IMR-90 (cell line): ENCODE data around the gene HPGDS. TPM values are rescaled to one million over a fixed set of nuclear protein-coding genes. Genes with fewer than 3 reads are reported as not detected.

ENCODE experiments used
- ATAC-seq: fragments of 200-7000 bp; cut with Tn5 transposase; 2 replicates; pipeline ENCODE4 v1.9.1; 2020; ENCODE audit warnings: low read depth, mild to moderate bottlenecking, moderate library complexity
- BruUV-seq: library from RNA; stranded (reverse); fragments of 400-500 nt; replicated peaks from 2 replicates; lab custom pipeline; 2021; lab: Mats Ljungman, UMichigan
- CTCF ChIA-PET: fragments of 300-600 bp; formaldehyde crosslinking; extraction: SDS; loops from one replicate; lab custom pipeline; 2021; ENCODE audit warnings: antibody characterized with exemption; lab: Yijun Ruan, JAX
- POLR2A ChIA-PET: fragments of 300-600 bp; sonication (Branson Sonifier 250); formaldehyde crosslinking; loops from one replicate; lab custom pipeline; 2022; ENCODE audit warnings: antibody characterized with exemption; ENCODE audit not compliant: unreplicated experiment; lab: Charles Lee
- DNase-seq: peaks from one replicate; pipeline ENCODE4 v3.0.0; 2013
- H2AFZ ChIP-seq: replicated peaks from 2 replicates; pipeline ENCODE3; 2013; ENCODE audit warnings: low read length, mild to moderate bottlenecking; ENCODE audit not compliant: poor library complexity
- H2AK5ac ChIP-seq: 2 replicates; pipeline ENCODE4 v1.6.1; 2013; ENCODE audit warnings: low read depth, low read length, inconsistent platforms
- H2AK9ac ChIP-seq: replicated peaks from 2 replicates; pipeline ENCODE3; 2013; ENCODE audit warnings: mild to moderate bottlenecking, low read depth, low read length, moderate library complexity; ENCODE audit not compliant: poor library complexity
- H2BK120ac ChIP-seq: 2 replicates; pipeline ENCODE4 v1.6.1; 2013; ENCODE audit warnings: low read depth, low read length, inconsistent platforms
- H2BK15ac ChIP-seq: 3 replicates; pipeline ENCODE4 v1.6.1; 2013; ENCODE audit warnings: low read depth, low read length, inconsistent platforms
- H2BK20ac ChIP-seq: 2 replicates; pipeline ENCODE4 v1.6.1; 2013; ENCODE audit warnings: low read depth, mild to moderate bottlenecking, inconsistent platforms, low read length, moderate library complexity
- H2BK5ac ChIP-seq: 2 replicates; pipeline ENCODE4 v1.6.1; 2013; ENCODE audit warnings: mild to moderate bottlenecking, low read depth, low read length, inconsistent platforms; ENCODE audit not compliant: poor library complexity, severe bottlenecking
- H3K14ac ChIP-seq: replicated peaks from 2 replicates; pipeline ENCODE4 v1.6.1; 2013; ENCODE audit warnings: low read depth, low read length, inconsistent platforms
- H3K18ac ChIP-seq: 2 replicates; pipeline ENCODE4 v1.6.1; 2013; ENCODE audit warnings: low read depth, low read length, control low read depth
- H3K23ac ChIP-seq: 2 replicates; pipeline ENCODE4 v1.6.1; 2013; ENCODE audit warnings: low read depth, low read length, inconsistent platforms
- H3K27ac ChIP-seq: 2 replicates; pipeline ENCODE4 v1.5.1; 2013; ENCODE audit warnings: mild to moderate bottlenecking, control low read depth, low read length; ENCODE audit not compliant: insufficient read depth
- H3K27me3 ChIP-seq: 2 replicates; pipeline ENCODE4 v1.6.1; 2013; ENCODE audit warnings: low read length; ENCODE audit not compliant: control insufficient read depth, insufficient read depth
- H3K36me3 ChIP-seq: 2 replicates; pipeline ENCODE4 v1.6.1; 2013; ENCODE audit warnings: low read length, mixed read lengths; ENCODE audit not compliant: control insufficient read depth, insufficient read depth
- H3K4ac ChIP-seq: 2 replicates; pipeline ENCODE4 v1.6.1; 2013; ENCODE audit warnings: low read depth, low read length, inconsistent platforms
- H3K4me1 ChIP-seq: 2 replicates; pipeline ENCODE4 v1.6.1; 2013; ENCODE audit warnings: low read length, mixed read lengths; ENCODE audit not compliant: control insufficient read depth, insufficient read depth
- H3K4me2 ChIP-seq: 2 replicates; pipeline ENCODE4 v1.6.1; 2013; ENCODE audit warnings: low read depth, mild to moderate bottlenecking, control low read depth, low read length, moderate library complexity
- H3K4me3 ChIP-seq: 2 replicates; pipeline ENCODE4 v1.5.1; 2013; ENCODE audit warnings: low read depth, mild to moderate bottlenecking, control low read depth, low read length, moderate library complexity; ENCODE audit not compliant: insufficient read depth
- H3K56ac ChIP-seq: 2 replicates; pipeline ENCODE4 v1.6.1; 2013; ENCODE audit warnings: low read length, inconsistent platforms; ENCODE audit not compliant: insufficient read depth; ENCODE audit errors: extremely low read depth
- H3K79me1 ChIP-seq, 2 experiments: 2 replicates each; pipeline ENCODE4 v1.6.1; 2013; ENCODE audit warnings: low read length in 2 of 2, inconsistent platforms in 1 of 2, low read depth in 1 of 2
- H3K9ac ChIP-seq: 2 replicates; pipeline ENCODE4 v1.6.1; 2013; ENCODE audit warnings: low read depth, low read length, control low read depth
- H3K9me1 ChIP-seq: 2 replicates; pipeline ENCODE4 v1.6.1; 2013; ENCODE audit warnings: low read length, inconsistent platforms; ENCODE audit not compliant: insufficient read depth
- H3K9me3 ChIP-seq: 2 replicates; pipeline ENCODE4 v1.6.1; 2013; ENCODE audit warnings: low read length; ENCODE audit not compliant: control insufficient read depth, insufficient read depth
- H4K20me1 ChIP-seq: 2 replicates; pipeline ENCODE4 v1.6.1; 2013; ENCODE audit warnings: low read length, inconsistent platforms; ENCODE audit not compliant: insufficient read depth
- H4K5ac ChIP-seq: 2 replicates; pipeline ENCODE4 v1.6.1; 2013; ENCODE audit warnings: mild to moderate bottlenecking, low read depth, low read length, control low read depth
- H4K8ac ChIP-seq, 2 experiments: 2 replicates each; pipeline ENCODE4 v1.6.1; 2013; ENCODE audit warnings: low read depth in 2 of 2, low read length in 2 of 2, control low read depth in 1 of 2, inconsistent platforms in 1 of 2
- H4K91ac ChIP-seq: 2 replicates; pipeline ENCODE4 v1.6.1; 2013; ENCODE audit warnings: low read depth, low read length, inconsistent platforms; ENCODE audit not compliant: insufficient read depth
- CEBPB ChIP-seq: IDR thresholded peaks from 2 replicates; pipeline ENCODE4 v1.6.1; 2012; ENCODE audit warnings: low read depth, low read length, improper control_type of control experiment
- CHD1 ChIP-seq: IDR thresholded peaks from 2 replicates; pipeline ENCODE4 v1.6.1; 2012; ENCODE audit warnings: low read depth, low read length, improper control_type of control experiment
- WGBS, 2 experiments: methylation state at CpG; one replicate each; pipeline versions ENCODE4 v1.1.5 to v1.1.7; 2013; ENCODE audit warnings: missing lambda C conversion rate in 2 of 2; ENCODE audit not compliant: insufficient read length in 1 of 2; ENCODE audit errors: extremely low coverage in 2 of 2; 5-methylcytosine and 5-hydroxymethylcytosine counted together
- dilution Hi-C: fragments of 300-500 bp; cut with HindIII; formaldehyde crosslinking; loops from one replicate; pipeline ENCODE4 v1.14.3; 2018; ENCODE audit warnings: low sequenced_read_pairs; ENCODE audit not compliant: unreplicated experiment
- in situ Hi-C: fragments of 300-500 bp; cut with MboI; formaldehyde crosslinking; loops from 3 replicates; pipeline ENCODE4 v1.14.3; 2019; ENCODE audit warnings: low sequenced_read_pairs, inconsistent platforms, mixed read lengths
- intact Hi-C: fragments of 100-400 bp; cut with micrococcal nuclease; formaldehyde crosslinking; loops from 2 replicates; pipeline ENCODE4 v1.10.0; 2022
- polyA plus RNA-seq, 3 experiments: library from polyadenylated mRNA; depleted of rRNA; stranded (reverse); fragments of >200 nt; gene quantifications; 2 replicates each; pipeline ENCODE4 v1.2.3, GENCODE V29; 2012; ENCODE audit warnings: low replicate concordance in 1 of 3
- total RNA-seq: library from RNA; depleted of rRNA; stranded (reverse); fragments of >200 nt; gene quantifications from 2 replicates; pipeline ENCODE4 v1.2.3, GENCODE V29; 2012

Gene HPGDS
- total and polyA plus RNA-seq, 2 of the 4 experiments (the other 2 are of a cell fraction): not detected

GRCh38 chr4:94276204-94276603 lies 66.4 kb downstream of the HPGDS start:
- Histone ChIP-seq H2BK5ac (no peak overlapping the region), H3K9me3 (no peaks in the 10 kb centered on the region), H3K9me1 (peaks cover 7% of the 10 kb centered on the region; the same call in 1 of the 2 replicates), H3K4me1 (0 out of 2 replicates have a peak, but pooled peaks cover 2% of the 10 kb centered on the region), H2AK9ac (no peak overlapping the region), H2BK120ac (no peak overlapping the region), H3K27me3 (no peaks in the 10 kb centered on the region), H2BK20ac (no peak overlapping the region), H3K36me3 (peaks cover 18% of the 10 kb centered on the region), H2BK15ac (no peak overlapping the region), H3K23ac (no peak overlapping the region), H3K9ac (no peak overlapping the region), H4K8ac (no peak overlapping the region), H3K14ac (no peak overlapping the region), H3K27ac (no peak overlapping the region), H4K5ac (no peak overlapping the region), H3K18ac (no peak overlapping the region), H4K20me1 (0 out of 2 replicates have a peak, but pooled peaks cover 4% of the 10 kb centered on the region), H4K91ac (no peak overlapping the region), H3K4ac (no peak overlapping the region), H3K4me2 (no peak overlapping the region), H3K4me3 (no peak overlapping the region), H3K79me1 (peaks cover 3 to 7% of the 10 kb centered on the region in 2 experiments; a peak in 2 of 4 replicates), H3K56ac (no peak overlapping the region), H2AFZ (no peak overlapping the region), H2AK5ac (no peak overlapping the region)
- no peak for DNase-seq
- ChIA-PET POLR2A (no interaction called here), CTCF (no interaction called here)
- dilution Hi-C loops: no loop called here
- intact Hi-C loops: no loop called here
- 80% methylated on average over 3 of the region's 7 CpGs; no CpG with 5 or more reads in 1 of the 2 experiments for WGBS, 2 experiments
- in situ Hi-C loops: no loop called here
- no TSS peak for BruUV-seq
- ATAC-seq: no peak
- no peak for TF ChIP-seq CHD1
- TF ChIP-seq CEBPB: peak; percentile 74
